ENCODE data around the gene PANK1.

- TF ChIP-seq CTCF (IDR thresholded peaks at IDR 0.05; ENCODE audit: extremely low read depth in 1 of 2, insufficient read depth in 1 of 2, low read depth in 1 of 2, low read length in 2 of 2) (no peak), POLR2A (IDR thresholded peaks at IDR 0.05; ENCODE audit: low read depth, low read length) (no peak), EZH2 (IDR thresholded peaks at IDR 0.05; ENCODE audit: borderline replicate concordance, low read depth, low read length, severe bottlenecking) (no peak), POLR2AphosphoS5 (IDR thresholded peaks at IDR 0.05; ENCODE audit: insufficient read depth, low read depth, low read length) (no peak), MYC (IDR thresholded peaks at IDR 0.05; ENCODE audit: low read depth, low read length) (no peak), JUN (IDR thresholded peaks at IDR 0.05; ENCODE audit: borderline replicate concordance, insufficient read depth, insufficient read length, low read depth) (no peak), FOS (IDR thresholded peaks at IDR 0.05; ENCODE audit: borderline replicate concordance, insufficient read depth, low read length) (no peak), MAX (IDR thresholded peaks at IDR 0.05; ENCODE audit: insufficient read depth, insufficient read length) (no peak)
These were observed 1.6 kb downstream of the PANK1 start for GRCh38 chr10:89643431-89643811.

Data from endothelial cell of umbilical vein (primary cell).